ENCODE results near the gene IL11RA.

The IL11RA gene

GRCh38 chr9:34651876-34652601 is at the start of gene IL11RA:
IL11RA (plus strand) TSS chr9:34652185; CDS start chr9:34655218, 3,033 bp downstream.
- FAIRE-seq, result no peak

GRCh38 chr9:34603610-34604231 is 48.3 kb upstream of the IL11RA start:
- peak; percentile 54 for FAIRE-seq

GRCh38 chr9:34606190-34606589 is 45.8 kb upstream of the IL11RA start:
- FAIRE-seq, result no peak

GRCh38 chr9:34606905-34607304 is 45.1 kb upstream of the IL11RA start:
- FAIRE-seq, result no peak

GRCh38 chr9:34607331-34607730 is 44.7 kb upstream of the IL11RA start:
- no peak for FAIRE-seq

DNA sequence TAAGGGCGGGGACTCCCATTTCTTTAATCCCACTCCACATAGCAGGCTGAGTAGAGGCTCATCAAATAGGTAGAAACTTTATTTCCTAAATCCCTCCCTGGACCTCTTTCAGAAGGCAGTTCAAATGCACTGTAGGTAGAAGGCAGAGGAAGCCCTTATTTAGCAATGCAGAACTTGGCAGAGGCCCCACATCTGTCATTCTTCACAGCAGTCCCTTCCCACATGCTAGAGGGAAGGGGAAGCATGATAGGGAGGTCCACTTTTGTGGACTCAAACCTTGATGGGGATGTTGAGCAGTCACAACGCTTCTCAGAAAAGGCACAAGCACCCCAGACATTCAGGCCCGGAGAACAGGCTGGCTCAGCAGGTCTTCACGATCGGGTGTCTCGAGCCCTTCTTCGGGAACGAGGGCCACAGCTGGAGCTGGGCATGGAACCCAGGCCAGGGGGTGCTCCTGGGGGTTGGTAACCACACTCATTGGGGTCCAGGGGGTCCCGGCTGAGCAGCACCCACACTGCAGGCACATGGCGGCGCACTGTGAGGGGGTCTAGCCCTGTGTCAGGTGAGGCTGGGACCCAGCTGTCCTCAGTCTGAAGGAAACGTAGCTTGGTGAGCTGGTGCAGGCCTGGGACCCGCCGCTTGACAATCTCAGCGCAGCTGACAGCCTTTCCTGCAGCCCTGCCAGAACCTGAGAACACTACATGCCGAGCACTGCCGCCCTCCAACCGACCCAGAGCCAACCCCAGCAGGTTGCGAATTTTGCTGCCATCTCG is 41.4 kb upstream of the IL11RA start:
- FAIRE-seq, result no peak

GRCh38 chr9:34611251-34611810 is 40.7 kb upstream of the IL11RA start:
- no peak for FAIRE-seq

DNA sequence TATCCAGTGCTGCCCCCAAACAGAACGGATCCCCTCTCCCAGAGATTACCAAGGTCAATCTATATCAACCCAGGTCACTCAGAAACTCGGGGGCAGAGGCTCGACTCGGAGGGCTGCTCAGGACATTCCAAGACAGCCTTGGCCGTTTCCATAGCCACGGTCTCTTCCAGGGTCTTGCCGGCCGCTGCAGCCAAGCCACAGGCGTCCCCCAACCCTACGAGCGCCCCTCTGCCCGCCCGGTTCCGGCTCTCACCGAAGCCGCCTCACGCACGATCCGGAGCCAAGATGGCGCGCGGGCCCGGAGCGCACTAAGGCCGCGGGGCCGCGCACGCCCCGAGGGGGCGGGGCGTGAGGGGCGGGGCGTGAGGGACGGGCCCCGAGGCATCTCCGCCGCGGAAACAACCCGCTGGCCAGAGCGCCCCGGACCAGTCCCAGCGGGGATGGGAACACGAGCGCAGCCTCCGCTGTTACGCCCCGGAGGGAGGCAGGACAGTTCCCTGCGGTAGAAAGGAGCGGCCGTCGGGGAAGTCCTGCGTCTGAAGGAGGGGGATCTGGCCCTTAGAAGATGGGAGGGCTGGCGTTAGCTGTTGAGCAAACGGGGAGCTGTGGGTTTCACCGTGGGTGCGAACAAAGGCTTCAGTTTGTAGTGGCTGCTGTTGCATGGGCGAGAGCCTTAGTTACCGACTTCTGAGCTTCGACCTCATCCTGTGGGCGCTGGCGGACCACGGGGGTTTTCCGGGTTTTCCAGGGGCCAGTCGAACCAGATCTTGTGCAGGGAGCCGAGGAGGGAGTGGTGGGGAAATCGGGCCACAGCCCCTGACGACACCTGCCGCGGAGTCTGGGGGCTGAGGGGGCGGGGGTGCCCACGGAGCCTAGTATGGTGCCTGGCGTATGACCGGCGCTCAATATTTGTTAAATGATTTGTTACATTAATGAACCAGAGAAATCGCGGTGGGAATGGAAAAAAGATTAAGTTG is 39.9 kb upstream of the IL11RA start, which contains the start of gene RPP25L:
RPP25L (minus strand) TSS at position 287 of the 977 bp plus-strand sequence. CDS start 801 bp downstream, outside the sequence.
- FAIRE-seq, result no peak

DNA sequence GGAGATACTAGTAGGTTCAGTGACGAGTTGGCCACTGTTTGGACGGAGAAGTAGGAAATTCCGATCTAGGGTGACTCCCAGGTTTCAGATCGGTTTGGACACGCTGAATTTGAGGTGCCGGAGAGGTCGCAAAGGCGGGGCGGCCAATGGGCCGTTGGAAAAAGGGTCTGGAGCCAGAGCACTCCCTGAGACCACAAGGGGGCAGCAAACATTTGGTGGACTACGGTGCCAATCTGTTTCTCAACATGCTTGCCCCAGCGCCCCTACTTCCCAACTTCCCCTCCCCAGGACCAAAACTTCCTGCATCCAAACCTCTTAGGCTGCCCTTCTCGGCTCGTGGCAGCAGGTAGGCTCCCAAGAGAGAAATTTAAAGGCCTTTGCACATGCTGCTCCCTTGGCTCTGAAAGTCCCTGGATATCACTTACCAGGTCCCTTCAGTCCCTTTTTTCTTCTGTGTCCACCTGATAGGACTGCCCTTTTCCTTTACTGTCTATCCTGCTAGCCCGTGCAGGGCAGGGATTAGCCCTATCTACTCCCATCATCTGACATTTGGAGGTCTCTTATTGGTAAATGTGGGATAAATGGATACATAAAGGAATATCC is 39.1 kb upstream of the IL11RA start:
- no peak for FAIRE-seq

DNA sequence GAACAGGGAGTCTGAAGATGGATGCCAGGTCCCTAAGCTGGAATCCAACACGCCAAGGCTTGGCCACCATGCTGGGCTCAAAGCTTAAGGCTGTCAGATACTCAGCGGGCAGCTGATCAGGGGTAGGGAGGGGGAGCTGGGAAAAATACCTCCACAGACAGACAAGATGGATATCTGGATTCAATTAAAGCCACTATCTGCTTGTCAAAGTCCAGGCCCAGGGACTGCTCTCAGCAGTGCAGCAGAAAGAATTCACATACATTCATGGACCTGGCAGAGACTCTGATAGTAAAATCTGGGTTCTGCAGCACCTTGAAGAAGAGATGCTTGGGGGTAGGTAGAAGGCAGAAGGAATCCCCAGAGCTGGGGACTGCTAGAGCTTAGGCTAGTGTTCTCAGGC is 36.9 kb upstream of the IL11RA start:
- no peak for FAIRE-seq

DNA sequence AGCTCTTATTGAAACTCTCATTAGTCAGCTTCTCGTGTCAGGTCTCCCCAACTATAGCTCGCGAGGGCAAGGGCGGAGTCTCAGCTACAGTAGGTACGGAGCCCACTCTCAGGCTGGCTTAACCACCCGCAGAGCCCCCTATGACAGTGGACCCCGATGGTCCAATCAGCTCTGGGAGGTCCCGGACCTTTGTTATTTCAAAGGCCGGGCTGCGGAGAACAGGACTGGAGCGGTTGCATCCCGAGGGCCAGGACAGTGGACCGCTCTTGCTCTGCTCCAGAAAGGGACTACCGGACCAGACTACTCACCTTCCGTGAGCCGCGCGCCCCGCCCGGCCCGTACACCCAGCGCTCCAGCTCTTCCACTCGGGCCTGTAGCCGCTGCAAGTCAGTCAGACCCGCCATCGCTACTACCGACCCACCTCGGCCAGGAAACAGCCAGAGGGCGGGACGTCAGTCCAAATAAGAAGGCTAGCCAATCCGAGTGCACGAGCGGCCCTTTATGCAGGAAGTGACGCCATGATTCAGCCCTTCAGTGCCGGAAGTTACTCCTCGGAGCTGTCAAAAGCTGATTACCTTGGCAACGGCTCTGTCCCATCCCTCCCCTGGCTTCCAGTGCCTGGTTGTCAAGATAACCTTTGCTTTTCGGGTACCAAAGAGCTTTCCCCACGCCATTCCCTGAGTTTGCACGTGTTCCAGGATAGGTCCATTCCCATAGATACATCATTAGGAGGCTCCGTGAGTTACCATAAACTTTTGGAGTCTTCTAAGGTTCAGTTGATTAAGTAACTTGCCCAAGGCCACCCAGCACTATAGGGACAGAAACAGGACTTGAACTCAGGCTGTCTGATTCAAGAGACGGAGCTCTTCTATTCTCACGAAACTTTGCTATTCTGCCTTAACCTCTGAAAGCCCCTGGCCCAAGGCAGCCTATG is 31.7 kb upstream of the IL11RA start, which contains the start of gene DCTN3:
DCTN3 (minus strand) TSS at position 435 of the 934 bp plus-strand sequence; CDS start at position 404, 31 bp downstream.
- FAIRE-seq, result peak; percentile 94

- FAIRE-seq, result no peak
Observed at GRCh38 chr9:34623374-34624235, 28.4 kb upstream of the IL11RA start.

DNA sequence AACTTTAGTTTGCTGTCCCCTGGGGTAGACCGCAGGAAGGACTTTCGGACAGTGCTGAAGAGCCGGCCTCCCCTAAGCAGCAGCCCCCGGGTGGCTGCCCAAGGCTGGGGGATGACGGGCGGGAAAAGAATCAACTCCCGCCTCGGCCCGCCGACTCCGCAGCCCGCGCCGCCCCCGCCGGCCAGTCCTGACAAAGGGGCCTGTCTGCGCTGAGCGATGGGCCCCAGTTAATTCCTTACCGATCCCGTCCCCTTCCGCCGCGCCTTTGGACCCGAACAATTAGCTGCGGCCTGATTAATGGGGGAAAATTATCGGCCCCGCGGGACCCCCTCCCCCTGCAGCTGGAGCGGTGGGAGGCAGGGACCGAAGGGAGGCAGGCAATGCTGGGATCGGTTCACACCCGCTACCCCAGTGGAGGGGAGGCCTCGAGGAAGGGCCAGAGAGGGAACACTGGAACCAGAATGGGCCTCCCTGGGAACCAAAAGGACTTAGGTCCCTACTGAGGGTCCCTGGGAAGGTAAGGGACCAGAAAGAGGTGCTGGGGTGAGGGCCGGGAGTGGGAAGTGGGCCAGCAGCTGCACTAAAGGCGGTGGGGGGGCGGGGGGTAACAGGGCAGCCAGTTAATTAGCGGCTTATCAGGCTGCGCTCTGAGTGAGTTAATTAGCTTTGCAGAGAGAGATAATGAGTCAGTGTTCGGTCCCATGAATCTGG is 27.4 kb upstream of the IL11RA start:
- no peak for FAIRE-seq

DNA sequence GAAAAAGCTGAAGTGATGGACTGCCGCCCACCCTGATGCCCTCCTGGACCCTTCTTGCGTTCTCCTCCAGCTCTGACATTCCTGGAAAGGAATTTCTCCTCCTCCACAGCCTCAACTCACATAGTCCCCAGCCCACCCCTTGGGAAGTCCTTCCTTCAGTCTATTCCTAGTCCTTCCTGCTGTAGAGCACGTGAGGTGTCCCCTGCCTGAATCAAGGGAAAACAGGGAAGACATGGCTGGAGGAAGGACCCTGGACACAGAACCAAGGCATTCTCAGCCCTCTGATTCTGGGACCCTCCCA is 26.8 kb upstream of the IL11RA start:
- no peak for FAIRE-seq

DNA sequence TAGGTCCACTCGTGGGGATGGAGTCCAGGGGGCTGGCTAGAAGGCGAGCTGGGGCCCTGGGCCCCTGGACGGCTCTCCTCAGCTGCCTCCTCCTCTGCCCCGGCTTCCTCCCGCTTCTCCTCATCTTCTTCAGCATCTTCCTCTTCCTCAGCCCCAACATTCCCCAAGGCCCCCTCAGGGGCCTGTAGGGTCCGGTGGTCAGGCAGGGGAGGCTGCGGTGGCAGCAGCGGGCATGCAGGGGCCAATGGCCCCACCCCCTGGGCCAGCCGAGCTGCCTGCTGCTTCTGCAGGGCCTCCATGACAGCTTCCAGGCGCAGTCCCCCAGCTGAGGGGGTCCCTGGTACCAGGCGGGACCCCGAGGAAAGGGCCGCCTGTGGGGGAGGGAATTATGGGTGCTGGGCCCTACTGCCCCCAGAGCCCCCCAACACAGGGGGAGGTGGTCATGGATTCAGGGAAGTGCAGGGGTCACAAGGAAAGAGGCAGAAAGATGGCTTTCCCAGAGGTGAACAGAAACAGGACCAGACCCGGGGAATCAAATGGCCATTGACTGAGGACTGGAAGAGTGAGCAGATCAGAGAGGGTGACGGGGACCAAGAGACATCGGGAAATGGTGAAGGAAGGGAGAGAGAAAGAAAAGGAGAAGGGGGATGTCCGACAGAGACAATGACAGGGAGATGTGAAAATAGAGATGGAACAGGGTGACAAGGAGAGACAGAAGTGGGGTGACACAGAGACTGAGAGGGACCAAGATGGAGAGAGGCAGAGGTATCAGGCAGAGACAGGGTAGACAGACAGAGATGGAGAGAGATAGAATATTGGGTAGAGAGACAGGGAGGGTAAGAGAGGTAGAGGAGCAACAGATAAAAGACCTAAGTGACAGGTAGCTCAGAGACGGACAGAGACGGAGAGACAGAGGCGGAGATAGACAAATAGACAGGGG is 24.0 kb upstream of the IL11RA start:
- no peak for FAIRE-seq

- no peak for FAIRE-seq
Observed at GRCh38 chr9:34628656-34629490, 23.1 kb upstream of the IL11RA start, which contains the start of gene ARID3C. ARID3C (minus strand) TSS chr9:34629066; CDS start chr9:34628014, 1,052 bp downstream.

- no peak for FAIRE-seq
Observed at GRCh38 chr9:34629491-34629808, 22.5 kb upstream of the IL11RA start.
